Measurements from ENCODE around the gene MTIF3.
A peak's percentile ranks its signal among the peaks of the same experiment; 100 is the strongest.

DNA sequence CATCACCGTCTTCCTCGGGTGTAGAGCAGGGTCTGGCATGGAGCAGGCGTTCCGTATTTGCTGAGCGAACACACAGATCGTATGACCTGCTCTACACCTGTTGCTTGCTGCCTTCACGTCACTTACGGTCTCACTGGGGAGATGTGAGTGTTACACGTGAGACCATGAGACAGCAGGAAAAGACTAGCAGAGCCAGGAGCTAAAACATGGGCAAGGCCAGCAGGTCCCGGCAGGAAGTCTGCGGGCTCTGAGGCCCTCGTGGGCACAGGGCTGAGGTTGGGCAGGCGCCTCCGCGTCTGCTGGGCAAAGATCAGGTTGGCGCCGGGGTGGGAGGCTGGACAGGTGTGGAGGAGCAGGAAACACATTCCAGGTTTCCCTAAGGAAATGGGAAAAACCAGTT lies 45.7 kb downstream of the MTIF3 start:
- TF ChIP-seq CTCF (IDR thresholded peaks at IDR 0.05) (no peak), EP300 (IDR thresholded peaks at IDR 0.05; ENCODE audit: low read depth) (no peak), POLR2AphosphoS5 (IDR thresholded peaks at IDR 0.05) (peak in 1 of 3 donors; percentile 45)
